Mesenchymal stem cell (in vitro differentiated cells and primary cell): ENCODE measurements around the gene DHX40.

Experiments used
- DNase-seq: peaks from one replicate; pipeline ENCODE4 v3.0.0-alpha.2; 2013
- H2AFZ ChIP-seq: one replicate; pipeline ENCODE4 v1.6.1; 2013; ENCODE audit warnings: low read depth, mild to moderate bottlenecking, control low read depth, inconsistent platforms, low read length, moderate library complexity
- H2AK5ac ChIP-seq: 2 replicates; pipeline ENCODE4 v1.6.1; 2013; ENCODE audit warnings: low read length, moderate library complexity, mild to moderate bottlenecking, inconsistent platforms; ENCODE audit not compliant: severe bottlenecking
- H2BK120ac ChIP-seq: one replicate; pipeline ENCODE4 v1.6.1; 2013; ENCODE audit warnings: low read depth, mild to moderate bottlenecking, inconsistent platforms, low read length, moderate library complexity
- H2BK12ac ChIP-seq, 2 experiments: one replicate each; pipeline ENCODE4 v1.6.1; 2013; ENCODE audit warnings: inconsistent platforms in 2 of 2, low read length in 2 of 2, mild to moderate bottlenecking in 2 of 2, moderate library complexity in 2 of 2, control low read depth in 1 of 2
- H2BK15ac ChIP-seq: one replicate; pipeline ENCODE4 v1.6.1; 2013; ENCODE audit warnings: mild to moderate bottlenecking, low read depth, inconsistent platforms; ENCODE audit not compliant: poor library complexity, severe bottlenecking
- H2BK5ac ChIP-seq: 2 replicates; pipeline ENCODE4 v1.6.1; 2013; ENCODE audit warnings: low read depth, mild to moderate bottlenecking, low read length, control low read depth, inconsistent platforms; ENCODE audit not compliant: poor library complexity, severe bottlenecking
- H3K14ac ChIP-seq, 2 experiments: one replicate each; pipeline ENCODE4 v1.6.1; 2013; ENCODE audit warnings: inconsistent platforms in 2 of 2, low read length in 2 of 2, control low read depth in 1 of 2, mild to moderate bottlenecking in 1 of 2, moderate library complexity in 1 of 2
- H3K18ac ChIP-seq, 2 experiments: one replicate each; pipeline ENCODE4 v1.6.1; 2013; ENCODE audit warnings: inconsistent platforms in 2 of 2, low read length in 2 of 2, control low read depth in 1 of 2, low read depth in 1 of 2, mild to moderate bottlenecking in 1 of 2
- H3K23ac ChIP-seq, 2 experiments: one replicate each; pipeline ENCODE4 v1.6.1; 2013; ENCODE audit warnings: inconsistent platforms in 2 of 2, low read length in 2 of 2, mild to moderate bottlenecking in 2 of 2, moderate library complexity in 2 of 2, control low read depth in 1 of 2
- H3K27ac ChIP-seq: 2 replicates; pipeline ENCODE4 v1.5.1; 2013; ENCODE audit warnings: mild to moderate bottlenecking, moderate library complexity, low read length, control low read depth, inconsistent platforms; ENCODE audit not compliant: poor library complexity, severe bottlenecking
- H3K27me3 ChIP-seq, 2 experiments: 2 replicates each; pipeline versions ENCODE4 v1.6.1 to v1.7.0; 2013; ENCODE audit warnings: low read length in 2 of 2, mild to moderate bottlenecking in 2 of 2, moderate library complexity in 2 of 2, control low read depth in 1 of 2, inconsistent platforms in 1 of 2; ENCODE audit not compliant: control insufficient read depth in 1 of 2, insufficient read depth in 1 of 2
- H3K36me3 ChIP-seq, 2 experiments: 2 replicates each; pipeline versions ENCODE4 v1.6.1 to v1.7.0; 2013; ENCODE audit warnings: low read length in 2 of 2, control low read depth in 1 of 2, inconsistent platforms in 1 of 2, low read depth in 1 of 2, mild to moderate bottlenecking in 1 of 2; ENCODE audit not compliant: insufficient read depth in 2 of 2, control insufficient read depth in 1 of 2
- H3K4ac ChIP-seq, 2 experiments: one replicate each; pipeline ENCODE4 v1.6.1; 2013; ENCODE audit warnings: inconsistent platforms in 2 of 2, low read length in 2 of 2, mild to moderate bottlenecking in 2 of 2, moderate library complexity in 2 of 2, control low read depth in 1 of 2, low read depth in 1 of 2
- H3K4me1 ChIP-seq: 2 replicates; pipeline ENCODE4 v1.6.1; 2013; ENCODE audit warnings: low read depth, low read length, control low read depth; ENCODE audit not compliant: control insufficient read depth, insufficient read depth
- H3K4me2 ChIP-seq: 2 replicates; pipeline ENCODE4 v1.6.1; 2013; ENCODE audit warnings: low read length, mild to moderate bottlenecking, inconsistent platforms; ENCODE audit not compliant: poor library complexity, severe bottlenecking
- H3K4me3 ChIP-seq, 2 experiments: 2 replicates each; pipeline versions ENCODE4 v1.5.1 to v1.7.0; 2013; ENCODE audit warnings: low read length in 2 of 2, mild to moderate bottlenecking in 2 of 2, control low read depth in 1 of 2, low read depth in 1 of 2; ENCODE audit not compliant: insufficient read depth in 1 of 2
- H3K79me1 ChIP-seq: replicated peaks from 2 replicates; pipeline ENCODE4 v1.6.1; 2013; ENCODE audit warnings: mild to moderate bottlenecking, control low read depth, low read length, inconsistent platforms; ENCODE audit not compliant: poor library complexity, severe bottlenecking
- H3K9ac ChIP-seq: 2 replicates; pipeline ENCODE4 v1.7.0; 2013; ENCODE audit warnings: mild to moderate bottlenecking, low read length, moderate library complexity
- H3K9me3 ChIP-seq: 2 replicates; pipeline ENCODE4 v1.7.0; 2013; ENCODE audit warnings: mild to moderate bottlenecking, low read length; ENCODE audit not compliant: control insufficient read depth
- H4K8ac ChIP-seq: one replicate; pipeline ENCODE4 v1.6.1; 2013; ENCODE audit warnings: inconsistent platforms, mild to moderate bottlenecking, low read length, moderate library complexity
- H4K91ac ChIP-seq: one replicate; pipeline ENCODE4 v1.6.1; 2013; ENCODE audit warnings: mild to moderate bottlenecking, low read length, inconsistent platforms
- WGBS: methylation state at CpG from one replicate; pipeline ENCODE4 v1.1.7; 2013; ENCODE audit warnings: mixed read lengths; 5-methylcytosine and 5-hydroxymethylcytosine counted together

The DHX40 gene

GRCh38 chr17:59627274-59627673 lies 61.9 kb downstream of the DHX40 start:
- no peaks in the 10 kb centered on the region for H3K79me1 ChIP-seq
- H2AFZ ChIP-seq, result no peak overlapping the region
- H3K27ac ChIP-seq, result no peak overlapping the region
- H2AK5ac ChIP-seq, result no peak overlapping the region
- peaks cover 7 to 56% of the 10 kb centered on the region in 2 experiments for H3K36me3 ChIP-seq
- no peak overlapping the region for H3K4me3 ChIP-seq
- no peaks in the 10 kb centered on the region for H3K27me3 ChIP-seq
- DNase-seq, result peak; percentile 45
- H3K9me3 ChIP-seq, result no peaks in the 10 kb centered on the region
- WGBS, result 92% methylated on average over 2 of the region's 3 CpGs
- no peak overlapping the region for H4K8ac ChIP-seq
- H4K91ac ChIP-seq, result no peak overlapping the region
- peaks cover 9% of the 10 kb centered on the region for H3K4me1 ChIP-seq
- no peak overlapping the region for H3K18ac ChIP-seq
- H3K23ac ChIP-seq, result no peak overlapping the region
- H2BK12ac ChIP-seq, result no peak overlapping the region
- H2BK5ac ChIP-seq, result no peak overlapping the region
- H2BK15ac ChIP-seq, result no peak overlapping the region
- H3K14ac ChIP-seq, result no peak overlapping the region
- no peak overlapping the region for H2BK120ac ChIP-seq
- H3K4ac ChIP-seq, result no peak overlapping the region
- H3K4me2 ChIP-seq, result no peak overlapping the region
- no peak overlapping the region for H3K9ac ChIP-seq

GRCh38 chr17:59627770-59628171 lies 62.4 kb downstream of the DHX40 start:
- H2AFZ ChIP-seq, result no peak overlapping the region
- H3K4me1 ChIP-seq, result peaks cover 8% of the 10 kb centered on the region
- no peak overlapping the region for H3K14ac ChIP-seq
- no peak overlapping the region for H2BK5ac ChIP-seq
- H3K79me1 ChIP-seq, result no peaks in the 10 kb centered on the region
- H3K4me3 ChIP-seq, result no peak overlapping the region
- H3K36me3 ChIP-seq, result peaks cover 7 to 55% of the 10 kb centered on the region in 2 experiments
- no peak overlapping the region for H2BK15ac ChIP-seq
- H2AK5ac ChIP-seq, result no peak overlapping the region
- no peak overlapping the region for H2BK12ac ChIP-seq
- no peaks in the 10 kb centered on the region for H3K27me3 ChIP-seq
- no peak overlapping the region for H3K23ac ChIP-seq
- H3K9ac ChIP-seq, result peak overlapping the region; percentile 4
- no peaks in the 10 kb centered on the region for H3K9me3 ChIP-seq
- WGBS, result 92% methylated on average over 1 of the region's 2 CpGs
- no peak overlapping the region for H4K8ac ChIP-seq
- no peak overlapping the region for H3K4me2 ChIP-seq
- peak; percentile 28 for DNase-seq
- H3K27ac ChIP-seq, result peak overlapping the region; percentile 23
- no peak overlapping the region for H3K18ac ChIP-seq
- H2BK120ac ChIP-seq, result no peak overlapping the region
- H3K4ac ChIP-seq, result no peak overlapping the region
- H4K91ac ChIP-seq, result no peak overlapping the region

GRCh38 chr17:59629174-59629573 lies 63.8 kb downstream of the DHX40 start:
- 100% methylated on average over 2 of the region's 3 CpGs for WGBS
- H3K27me3 ChIP-seq, result no peaks in the 10 kb centered on the region

GRCh38 chr17:59631276-59631675 lies 65.9 kb downstream of the DHX40 start:
- H3K4ac ChIP-seq, result no peak overlapping the region
- H3K27me3 ChIP-seq, result no peaks in the 10 kb centered on the region
- no peaks in the 10 kb centered on the region for H3K9me3 ChIP-seq
- H2BK120ac ChIP-seq, result no peak overlapping the region
- H4K91ac ChIP-seq, result no peak overlapping the region
- no peak overlapping the region for H3K4me2 ChIP-seq
- no peak overlapping the region for H4K8ac ChIP-seq
- H2AFZ ChIP-seq, result no peak overlapping the region
- H3K4me3 ChIP-seq, result no peak overlapping the region
- H3K36me3 ChIP-seq, result peaks cover 13 to 46% of the 10 kb centered on the region in 2 experiments
- WGBS, result 100% methylated on average over 1 of the region's 1 CpG
- H3K9ac ChIP-seq, result no peak overlapping the region
- no peak overlapping the region for H3K23ac ChIP-seq
- no peak overlapping the region for H3K14ac ChIP-seq
- no peak overlapping the region for H2BK12ac ChIP-seq
- no peaks in the 10 kb centered on the region for H3K79me1 ChIP-seq
- no peak overlapping the region for H2AK5ac ChIP-seq
- no peak overlapping the region for H3K18ac ChIP-seq
- DNase-seq, result no peak
- peaks cover 11% of the 10 kb centered on the region for H3K4me1 ChIP-seq
- no peak overlapping the region for H2BK5ac ChIP-seq
- no peak overlapping the region for H2BK15ac ChIP-seq
- H3K27ac ChIP-seq, result no peak overlapping the region

More at GRCh38 chr17:59629174-59629573, 63.8 kb downstream of the DHX40 start:
- no peak for DNase-seq
- no peak overlapping the region for H2BK5ac ChIP-seq
- H4K91ac ChIP-seq, result no peak overlapping the region
- H2AK5ac ChIP-seq, result no peak overlapping the region
- no peak overlapping the region for H3K23ac ChIP-seq
- H3K27ac ChIP-seq, result no peak overlapping the region
- H3K9me3 ChIP-seq, result no peaks in the 10 kb centered on the region
- H2BK12ac ChIP-seq, result no peak overlapping the region
- H3K4me3 ChIP-seq, result no peak overlapping the region
- H2BK120ac ChIP-seq, result no peak overlapping the region
- no peak overlapping the region for H3K4ac ChIP-seq
- H4K8ac ChIP-seq, result no peak overlapping the region
- H3K4me1 ChIP-seq, result peaks cover 11% of the 10 kb centered on the region
- H3K36me3 ChIP-seq, result peaks cover 10 to 48% of the 10 kb centered on the region in 2 experiments
- no peak overlapping the region for H3K9ac ChIP-seq
- H3K18ac ChIP-seq, result no peak overlapping the region
- no peak overlapping the region for H2BK15ac ChIP-seq
- H2AFZ ChIP-seq, result no peak overlapping the region
- H3K79me1 ChIP-seq, result no peaks in the 10 kb centered on the region
- H3K4me2 ChIP-seq, result no peak overlapping the region
- no peak overlapping the region for H3K14ac ChIP-seq
